ENCODE data around the gene GREM2. TPM values are rescaled to one million over a fixed set of nuclear protein-coding genes. Genes with fewer than 3 reads are reported as not detected.

Gene GREM2
- total RNA-seq, 1 experiment from 2014 or later, result not detected

DNA sequence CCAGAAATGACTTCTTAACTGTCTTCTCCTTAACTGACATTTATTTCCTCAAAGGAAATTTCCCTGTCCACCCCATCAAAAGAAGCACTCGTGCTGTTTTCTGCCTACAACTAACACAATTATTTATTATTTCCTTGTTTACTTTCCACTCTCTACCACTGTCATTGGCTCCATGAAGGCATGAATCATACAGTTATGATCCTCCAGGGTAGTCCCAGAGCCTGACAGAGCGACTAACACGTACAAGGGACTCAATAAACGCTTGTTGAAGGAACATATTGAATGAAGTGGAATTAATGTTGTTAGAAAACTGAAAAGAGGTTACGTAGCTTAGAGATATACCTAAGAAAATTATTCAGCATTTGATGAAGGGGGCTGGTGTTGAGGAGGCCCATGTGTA is 20.9 kb downstream of the GREM2 start:
- no peak overlapping the region for H3K4ac ChIP-seq (ENCODE audit: low read depth, low read length)
- DNase-seq, result no peak
- Mint-ChIP-seq H3K36me3 (ENCODE audit: insufficient read depth in 1 of 3, low read depth in 3 of 3) (no peaks in the 10 kb centered on the region), H3K27ac (no peak overlapping the region; a peak in 1 of 7 replicates), H3K27me3 (ENCODE audit: low read depth) (no peaks in the 10 kb centered on the region), H3K4me1 (peaks cover 0 to 6% of the 10 kb centered on the region in 2 experiments; a peak in 2 of 4 replicates), H3K9me3 (no peaks in the 10 kb centered on the region), H3K4me3 (no peak overlapping the region)
- H2BK15ac ChIP-seq (ENCODE audit: low read depth, low read length), result no peak overlapping the region
- no peaks in the 10 kb centered on the region for H3K27me3 ChIP-seq (ENCODE audit: insufficient read depth, low read length)
- H2BK120ac ChIP-seq (ENCODE audit: low read depth, low read length, poor library complexity, severe bottlenecking), result no peak overlapping the region
- H3K27ac ChIP-seq (ENCODE audit: insufficient read length, low read depth, low read length), result no peak overlapping the region
- no peak overlapping the region for H3K9ac ChIP-seq (ENCODE audit: extremely low read depth, insufficient read length, low read length)
- no peak overlapping the region for H2AK5ac ChIP-seq (ENCODE audit: insufficient read length, low read length)
- no peak overlapping the region for H2BK12ac ChIP-seq (ENCODE audit: insufficient read length, low read depth, low read length)
- H4K91ac ChIP-seq (ENCODE audit: insufficient read length, low read depth, low read length), result no peak overlapping the region
- H3K56ac ChIP-seq (ENCODE audit: insufficient read length, low read depth, low read length), result no peak overlapping the region
- no peak overlapping the region for H4K8ac ChIP-seq (replicated peaks; ENCODE audit: insufficient read length, low read depth, low read length)
- WGBS (ENCODE audit: extremely low coverage, insufficient read length, low lambda C conversion rate), result no CpG with 5 or more reads among the region's 5 CpGs
- no peaks in the 10 kb centered on the region for H3K23me2 ChIP-seq (ENCODE audit: insufficient read length, low read depth, low read length, poor library complexity, severe bottlenecking)
- H2AFZ ChIP-seq (ENCODE audit: low read length), result no peak overlapping the region
- H2BK20ac ChIP-seq (ENCODE audit: low read depth, low read length, poor library complexity, severe bottlenecking), result no peak overlapping the region
- TF ChIP-seq, protein P1, sequence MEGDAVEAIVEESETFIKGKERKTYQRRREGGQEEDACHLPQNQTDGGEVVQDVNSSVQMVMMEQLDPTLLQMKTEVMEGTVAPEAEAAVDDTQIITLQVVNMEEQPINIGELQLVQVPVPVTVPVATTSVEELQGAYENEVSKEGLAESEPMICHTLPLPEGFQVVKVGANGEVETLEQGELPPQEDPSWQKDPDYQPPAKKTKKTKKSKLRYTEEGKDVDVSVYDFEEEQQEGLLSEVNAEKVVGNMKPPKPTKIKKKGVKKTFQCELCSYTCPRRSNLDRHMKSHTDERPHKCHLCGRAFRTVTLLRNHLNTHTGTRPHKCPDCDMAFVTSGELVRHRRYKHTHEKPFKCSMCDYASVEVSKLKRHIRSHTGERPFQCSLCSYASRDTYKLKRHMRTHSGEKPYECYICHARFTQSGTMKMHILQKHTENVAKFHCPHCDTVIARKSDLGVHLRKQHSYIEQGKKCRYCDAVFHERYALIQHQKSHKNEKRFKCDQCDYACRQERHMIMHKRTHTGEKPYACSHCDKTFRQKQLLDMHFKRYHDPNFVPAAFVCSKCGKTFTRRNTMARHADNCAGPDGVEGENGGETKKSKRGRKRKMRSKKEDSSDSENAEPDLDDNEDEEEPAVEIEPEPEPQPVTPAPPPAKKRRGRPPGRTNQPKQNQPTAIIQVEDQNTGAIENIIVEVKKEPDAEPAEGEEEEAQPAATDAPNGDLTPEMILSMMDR (conservative IDR thresholded peaks at IDR 0.05), result no peak
- H3K23ac ChIP-seq (ENCODE audit: insufficient read length, low read depth, low read length), result no peak overlapping the region
- H4K20me1 ChIP-seq (ENCODE audit: control insufficient read depth, insufficient read depth, insufficient read length), result no peaks in the 10 kb centered on the region
- H4K5ac ChIP-seq (ENCODE audit: insufficient read length, low read depth, low read length), result no peak overlapping the region
- no peak overlapping the region for H3K14ac ChIP-seq (ENCODE audit: insufficient read depth, low read length)
- H3K9me3 ChIP-seq (ENCODE audit: control insufficient read depth, low read depth, low read length), result no peaks in the 10 kb centered on the region
- no peaks in the 10 kb centered on the region for H3K79me2 ChIP-seq (ENCODE audit: insufficient read depth, low read length)
- H3K4me2 ChIP-seq (ENCODE audit: insufficient read depth, insufficient read length, low read length), result no peak overlapping the region
- H3K18ac ChIP-seq (ENCODE audit: insufficient read length, low read depth, low read length), result no peak overlapping the region
- H2BK5ac ChIP-seq (ENCODE audit: insufficient read length, low read length), result no peak overlapping the region
- no peaks in the 10 kb centered on the region for H3K4me1 ChIP-seq (ENCODE audit: insufficient read depth, low read length)
- no peak overlapping the region for H3T11ph ChIP-seq (ENCODE audit: low read length)
- no peaks in the 10 kb centered on the region for H3K79me1 ChIP-seq (ENCODE audit: insufficient read depth, low read depth, low read length, poor library complexity, severe bottlenecking)
